GF-D8 (cell line): Measurements from ENCODE around the gene WDR70.
"Not testable (repeated sequence)": the region's sequence is repeated elsewhere in the genome, so short reads cannot be mapped to it uniquely, and the experiment has no call there.

Experiments
- DNase-seq: peaks from one replicate; lab custom pipeline; 2025; lab: John Stamatoyannopoulos, UW

WDR70 gene

DNA sequence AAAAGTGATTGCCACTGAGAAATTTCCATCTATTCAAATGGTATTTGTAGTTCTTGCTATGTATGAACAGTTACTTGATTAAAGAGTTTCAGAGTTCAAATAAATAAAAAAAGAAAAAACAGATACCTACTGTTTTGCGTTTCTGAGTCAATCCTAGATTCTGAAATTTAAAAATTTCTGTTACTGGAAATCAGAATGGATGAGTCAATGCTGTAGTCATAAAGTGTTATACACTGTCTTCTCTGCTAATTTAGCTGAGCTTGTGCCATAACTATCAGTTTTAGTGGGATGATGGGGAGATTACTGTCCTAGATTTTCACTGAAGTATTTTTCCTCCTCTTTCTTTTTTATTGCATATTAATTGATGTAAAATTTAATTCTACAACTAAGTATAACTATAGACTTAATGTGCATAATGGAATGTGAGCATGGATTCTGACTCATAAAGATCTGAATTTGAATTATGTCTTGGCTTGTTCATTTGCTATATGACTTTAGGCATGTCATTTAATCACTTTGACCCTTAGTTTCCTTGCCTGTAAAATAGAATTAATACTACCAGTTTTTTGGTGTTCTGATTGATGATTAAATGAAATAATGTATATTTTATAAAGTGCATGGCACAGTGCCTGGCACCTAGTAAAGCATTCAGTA lies 75.4 kb downstream of the WDR70 start:
- DNase-seq: not testable (repeated sequence)

DNA sequence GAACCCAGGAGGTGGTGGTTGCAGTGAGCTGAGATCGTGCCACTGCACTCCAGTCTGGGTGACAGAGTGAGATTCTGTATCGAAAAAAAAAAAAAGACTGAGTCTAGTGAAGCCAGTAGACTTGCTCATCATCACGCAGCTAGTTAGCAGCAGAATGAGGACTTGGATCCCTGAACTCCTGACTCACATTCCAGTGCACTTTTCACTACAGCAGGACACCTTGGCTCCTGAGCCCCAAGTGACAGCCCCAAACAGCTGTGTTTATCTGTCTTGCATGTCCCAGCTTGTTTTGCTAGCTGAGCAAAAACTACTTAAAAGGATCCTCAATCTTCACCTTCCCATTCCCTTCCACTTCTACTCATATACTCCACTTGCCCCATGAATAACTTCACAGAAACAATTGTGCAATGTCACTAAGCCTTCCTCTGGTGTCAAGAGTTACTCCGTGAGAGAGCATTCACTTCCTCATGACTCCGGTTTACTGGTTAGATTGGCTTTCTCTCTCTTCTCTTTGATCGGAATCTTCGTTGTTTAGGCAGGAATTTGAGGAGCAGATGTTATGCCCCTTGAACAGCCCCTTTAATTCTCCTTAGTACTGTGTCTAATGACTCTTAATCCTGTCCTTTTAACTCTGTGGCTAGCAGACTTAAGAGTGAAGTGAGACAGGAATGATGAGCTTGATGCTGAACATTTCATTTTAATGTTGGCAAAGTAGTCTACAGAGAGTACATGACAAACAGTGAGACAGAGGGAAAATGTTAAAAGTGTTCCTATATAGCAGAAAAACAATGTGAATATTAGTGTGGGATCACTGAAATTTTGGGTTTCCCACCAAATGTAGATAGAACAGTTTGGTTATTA lies 84.3 kb downstream of the WDR70 start:
- peak; percentile 65 for DNase-seq

DNA sequence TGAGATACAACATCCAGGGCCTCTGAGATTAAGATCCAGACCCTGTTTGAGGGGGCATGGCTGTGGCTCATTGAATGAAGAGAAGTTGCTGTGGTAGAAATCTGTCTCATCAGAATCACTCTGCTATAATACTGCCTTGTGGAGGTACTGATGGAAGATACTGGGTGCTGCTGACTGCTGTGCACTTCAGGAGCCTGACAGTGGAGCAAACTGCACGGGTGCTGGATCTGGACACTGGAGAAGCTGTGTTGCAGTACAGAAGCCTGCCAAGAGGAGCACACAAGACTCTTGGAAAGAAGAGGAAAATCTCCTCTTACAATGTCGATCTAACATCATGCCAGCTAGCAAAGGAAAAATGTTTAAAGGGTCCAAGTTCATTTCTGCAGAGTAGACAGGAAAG lies 85.5 kb downstream of the WDR70 start:
- not testable (repeated sequence) for DNase-seq

DNA sequence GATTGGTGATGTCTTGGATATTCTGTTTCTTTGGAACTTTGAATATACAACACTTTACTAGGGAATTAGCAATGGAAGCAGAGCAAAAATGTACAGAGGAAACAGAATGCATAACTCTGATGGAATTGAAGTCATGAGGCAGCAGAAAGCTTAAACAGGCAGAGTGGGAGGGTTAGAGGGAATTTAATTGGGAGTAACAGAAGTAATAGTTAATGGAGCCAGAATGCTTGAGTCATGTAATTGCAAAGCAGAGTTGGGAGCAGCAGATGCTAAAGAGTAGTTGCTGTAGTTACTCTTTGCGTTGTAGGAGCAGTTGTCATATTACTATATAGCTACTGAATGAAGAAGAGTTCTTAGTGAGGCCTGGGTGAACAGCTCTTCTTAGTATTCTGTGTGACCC lies 90.3 kb downstream of the WDR70 start:
- not testable (repeated sequence) for DNase-seq

DNA sequence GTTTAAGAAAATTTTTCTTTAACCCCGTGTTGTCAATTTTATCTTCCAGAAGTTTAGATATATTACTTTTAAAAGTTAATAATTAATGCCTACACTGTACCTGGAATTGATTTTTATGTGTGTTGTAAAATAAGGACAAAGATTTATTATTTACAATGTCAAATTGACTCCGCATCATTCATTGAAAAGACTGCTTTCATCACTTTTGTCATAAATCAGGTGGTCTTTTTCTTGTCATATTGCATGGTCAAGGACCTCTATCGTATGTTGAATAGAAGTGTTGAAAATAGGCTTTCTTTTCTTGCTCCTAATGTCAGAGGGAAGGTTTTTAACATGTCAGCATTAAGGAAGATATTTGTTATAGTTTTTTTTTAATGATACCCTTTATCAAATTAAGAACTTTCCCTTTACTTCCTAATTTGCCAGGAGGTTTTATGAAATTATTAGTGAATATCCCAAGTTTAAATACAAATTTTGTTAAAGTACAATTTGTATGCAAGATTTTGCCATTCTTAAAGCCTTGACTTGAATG lies 92.6 kb downstream of the WDR70 start:
- no peak for DNase-seq

DNA sequence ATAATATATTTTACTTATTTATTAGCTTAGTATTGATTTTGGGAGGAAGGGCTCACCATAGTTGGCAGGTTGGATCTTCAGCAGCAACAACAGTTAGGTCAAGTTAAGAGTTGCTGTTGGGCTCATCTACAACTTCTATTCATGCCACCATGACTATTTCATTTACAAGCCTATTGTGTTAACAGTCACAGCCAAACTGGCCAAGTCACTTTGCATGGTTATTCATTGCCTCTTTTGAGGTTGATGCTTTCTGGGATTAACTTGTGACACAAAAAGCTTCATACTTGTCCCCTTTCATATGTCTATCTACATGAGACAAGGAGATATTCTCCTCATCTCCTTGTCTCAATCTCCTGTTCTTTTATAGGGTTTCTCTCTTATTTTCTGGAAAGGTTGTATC lies 98.3 kb downstream of the WDR70 start:
- no peak for DNase-seq

DNA sequence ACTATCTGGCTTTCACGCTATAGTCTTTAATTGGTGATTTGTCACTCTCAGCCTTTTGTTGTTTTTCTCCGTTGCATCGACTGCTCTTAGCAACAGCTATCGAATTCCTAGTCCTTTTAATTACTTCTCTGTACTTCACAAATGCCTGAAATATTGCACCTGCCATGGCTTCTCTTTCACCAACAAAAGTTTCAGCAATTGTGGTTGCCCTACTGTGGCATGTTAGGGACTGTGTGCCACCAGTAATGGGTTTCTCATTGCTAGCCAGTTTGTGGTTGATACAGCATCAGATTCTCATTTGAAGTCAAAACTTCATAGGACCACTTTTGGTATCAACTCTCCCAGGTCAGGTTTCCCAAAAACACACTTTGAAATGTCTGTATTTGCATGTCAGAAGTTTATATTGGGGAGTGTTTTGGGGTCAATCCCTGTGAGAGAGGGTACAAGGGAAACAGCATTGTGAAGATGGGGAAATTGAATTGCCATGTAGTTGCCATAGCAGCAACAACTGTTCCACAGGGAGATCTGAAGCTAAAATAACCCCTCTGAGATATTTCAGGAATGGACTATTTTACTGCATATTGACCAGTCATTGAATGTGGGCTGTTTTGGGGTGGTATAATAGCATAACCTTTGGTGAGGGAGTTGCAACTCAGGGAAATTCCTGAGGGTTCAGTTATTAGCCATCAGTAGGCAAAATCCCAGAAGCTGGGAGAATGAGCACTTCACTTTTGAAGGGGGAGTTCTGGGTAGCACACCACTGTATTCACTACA lies 99.2 kb downstream of the WDR70 start:
- no peak for DNase-seq

DNA sequence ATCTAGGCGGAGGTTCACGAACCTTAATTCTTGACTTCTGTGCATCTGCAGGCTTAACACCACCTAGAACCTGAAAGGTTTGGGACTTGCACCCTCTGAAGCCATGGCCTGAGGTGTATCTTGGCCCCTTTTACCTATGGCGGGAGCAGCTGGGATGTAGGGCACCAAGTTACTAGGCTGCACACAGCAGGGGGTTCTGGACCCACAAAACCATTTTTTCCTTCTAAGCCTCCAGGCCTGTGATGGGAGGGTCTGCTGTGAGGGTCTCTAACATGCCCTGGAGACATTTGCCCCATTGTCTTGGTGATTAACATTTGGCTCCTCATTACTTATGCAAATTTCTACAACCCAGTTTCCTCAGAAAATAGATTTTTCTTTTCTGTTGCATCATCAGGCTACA lies 102.3 kb downstream of the WDR70 start:
- DNase-seq: not testable (repeated sequence)

DNA sequence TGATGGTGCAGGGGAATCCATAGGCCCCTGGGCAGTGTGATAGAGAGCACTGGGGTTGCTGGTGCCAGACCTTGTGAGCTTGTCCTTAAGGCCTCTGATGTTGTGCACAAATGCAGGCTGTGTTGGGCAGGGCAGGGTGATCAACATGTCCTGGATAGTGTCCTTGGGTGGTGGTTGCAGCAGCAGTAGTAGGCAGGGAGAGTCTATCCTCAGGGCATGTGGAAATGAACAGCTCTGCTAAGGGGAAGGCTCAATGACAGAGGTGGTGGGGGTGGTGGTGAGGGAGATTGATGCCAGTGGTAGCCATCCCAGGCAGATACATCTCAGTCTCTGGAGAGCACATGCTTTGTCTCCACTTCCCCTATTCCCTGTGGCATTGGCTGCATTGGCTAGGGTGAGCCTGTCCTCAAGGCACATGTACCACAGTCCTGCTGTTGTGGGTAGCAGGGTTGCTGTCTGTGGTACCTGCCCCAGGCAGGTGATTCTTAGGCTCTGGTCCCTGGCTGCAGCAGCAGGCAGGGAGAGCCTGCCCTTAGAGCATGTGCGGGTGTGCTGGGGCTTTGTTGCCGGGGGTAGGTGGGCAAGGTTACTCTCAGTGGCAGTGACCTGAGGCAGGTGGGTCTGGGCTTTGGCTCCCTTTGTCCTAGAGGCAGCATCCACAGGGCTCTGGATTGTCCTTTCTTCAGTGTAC lies 111.1 kb downstream of the WDR70 start:
- DNase-seq: no peak

DNA sequence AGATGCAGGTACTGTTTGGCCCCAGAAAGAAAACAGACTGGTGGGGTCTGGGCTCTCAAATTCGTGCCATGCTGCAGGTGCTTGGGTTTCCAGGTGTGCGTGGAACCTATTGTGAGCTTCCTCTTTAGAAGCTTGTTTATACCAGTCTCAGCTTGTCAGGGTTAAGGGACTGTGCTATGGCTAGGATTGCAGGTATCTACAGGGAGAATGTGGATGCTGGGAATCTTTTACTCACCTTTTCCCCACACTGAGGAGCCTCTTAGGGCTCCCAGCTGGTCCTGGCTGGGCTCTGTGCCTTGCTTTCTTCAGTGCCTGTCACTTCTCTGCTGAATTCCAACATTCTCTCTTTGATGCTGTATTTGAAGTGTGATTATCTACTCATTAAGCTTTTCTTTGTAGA lies 111.8 kb downstream of the WDR70 start:
- no peak for DNase-seq

DNA sequence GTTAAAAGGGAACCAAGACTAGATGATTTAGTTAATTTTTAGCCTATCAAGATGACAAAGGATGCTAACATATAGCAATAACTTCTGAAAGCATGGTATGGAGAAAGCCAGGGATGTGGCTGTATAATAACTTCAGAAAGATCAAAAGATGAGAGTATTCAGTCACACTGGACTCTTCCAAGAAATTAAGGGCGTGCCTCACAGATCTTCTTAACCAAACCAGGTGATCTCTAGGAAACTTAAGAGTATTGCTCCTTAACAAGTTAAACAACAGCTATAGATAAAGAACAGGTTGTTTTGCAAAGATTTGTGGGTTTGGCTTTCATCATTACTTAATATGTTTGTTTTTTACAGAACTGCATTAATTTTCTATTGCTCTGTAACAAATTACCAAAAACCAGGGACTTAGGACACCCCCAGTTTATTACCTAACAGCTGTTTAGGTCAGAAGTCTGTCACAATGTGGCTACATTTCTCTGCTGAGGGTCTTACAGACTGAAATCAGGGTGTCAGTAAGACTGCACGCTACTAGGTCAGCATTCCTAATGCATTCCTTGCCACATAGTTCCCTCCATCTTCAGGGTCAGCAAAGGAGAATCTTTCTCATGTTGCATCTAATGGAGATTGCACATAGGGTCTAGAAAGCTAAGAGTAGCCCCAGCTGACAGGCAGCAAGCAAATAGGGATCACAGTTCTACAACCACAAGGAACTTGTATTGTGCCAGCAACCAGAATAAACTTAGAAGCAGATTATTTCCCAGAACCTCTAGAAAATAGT lies 113.8 kb downstream of the WDR70 start:
- DNase-seq: no peak

DNA sequence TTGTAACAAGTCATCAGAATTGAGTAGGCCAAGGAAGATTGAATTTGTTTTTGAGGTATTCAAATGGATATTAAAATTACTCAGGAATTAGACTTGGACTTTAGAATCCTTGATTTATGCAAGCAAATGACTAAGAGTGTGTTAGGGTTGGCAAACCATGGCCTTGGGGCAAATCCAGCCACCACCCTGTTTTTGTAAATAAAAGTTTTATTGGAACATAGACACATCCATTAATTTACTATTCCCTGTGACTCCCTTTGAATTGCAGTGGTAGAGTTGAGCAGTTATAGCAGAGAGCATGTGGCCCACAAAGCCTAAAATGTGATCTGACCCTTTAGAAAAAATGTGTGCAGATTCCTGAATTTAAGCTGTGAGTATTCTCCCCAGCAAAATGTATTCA lies 115.6 kb downstream of the WDR70 start:
- DNase-seq: no peak

DNA sequence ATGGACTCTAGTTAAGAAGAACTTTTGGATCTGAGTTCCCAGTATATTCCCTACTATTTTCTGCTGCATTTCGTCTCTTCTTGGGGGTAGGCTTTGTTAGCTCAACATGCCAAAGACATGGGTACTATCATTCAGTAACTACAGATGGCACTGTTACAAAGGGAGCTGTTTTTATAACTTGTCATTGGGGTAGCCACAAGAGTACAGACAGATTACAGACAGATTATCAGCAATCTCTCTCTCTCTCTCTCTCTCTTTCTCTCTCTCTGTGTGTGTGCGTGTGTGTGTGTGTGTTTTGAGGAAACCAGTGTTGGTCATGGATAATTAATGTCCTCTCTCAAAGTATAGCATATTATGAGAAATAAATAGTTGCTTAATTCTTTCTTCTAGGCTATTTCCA lies 116.1 kb downstream of the WDR70 start:
- peak; percentile 16 for DNase-seq

DNA sequence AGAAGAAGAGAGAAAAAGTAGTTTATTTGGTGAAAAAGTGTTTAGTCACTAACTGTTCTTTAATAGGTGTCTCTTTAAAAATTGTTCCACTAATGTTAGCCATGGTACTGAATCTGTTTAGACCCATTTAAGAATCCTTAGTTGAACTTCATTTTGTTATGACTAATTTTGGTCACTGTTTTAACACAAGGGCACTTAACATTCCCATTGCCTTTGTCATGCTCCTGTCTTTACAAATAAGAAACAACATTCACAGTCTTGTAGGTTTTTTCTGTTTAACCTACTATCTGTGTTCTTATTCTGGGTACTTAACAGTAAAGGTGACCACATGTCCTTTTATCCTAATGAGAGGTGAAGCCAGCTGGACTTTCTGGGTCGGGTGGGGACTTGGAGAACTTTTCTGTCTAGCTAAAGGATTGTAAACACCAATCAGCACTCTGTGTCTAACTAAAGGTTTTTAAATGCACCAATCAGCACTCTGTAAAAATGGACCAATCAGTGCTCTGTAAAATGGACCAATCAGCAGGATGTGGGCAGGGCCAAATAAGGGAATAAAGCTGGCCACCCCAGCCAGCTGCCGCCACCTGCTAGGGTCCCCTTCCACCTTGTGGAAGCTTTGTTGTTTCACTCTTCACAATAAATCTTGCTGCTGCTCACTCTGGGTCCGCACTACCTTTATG lies 116.7 kb downstream of the WDR70 start:
- no peak for DNase-seq

DNA sequence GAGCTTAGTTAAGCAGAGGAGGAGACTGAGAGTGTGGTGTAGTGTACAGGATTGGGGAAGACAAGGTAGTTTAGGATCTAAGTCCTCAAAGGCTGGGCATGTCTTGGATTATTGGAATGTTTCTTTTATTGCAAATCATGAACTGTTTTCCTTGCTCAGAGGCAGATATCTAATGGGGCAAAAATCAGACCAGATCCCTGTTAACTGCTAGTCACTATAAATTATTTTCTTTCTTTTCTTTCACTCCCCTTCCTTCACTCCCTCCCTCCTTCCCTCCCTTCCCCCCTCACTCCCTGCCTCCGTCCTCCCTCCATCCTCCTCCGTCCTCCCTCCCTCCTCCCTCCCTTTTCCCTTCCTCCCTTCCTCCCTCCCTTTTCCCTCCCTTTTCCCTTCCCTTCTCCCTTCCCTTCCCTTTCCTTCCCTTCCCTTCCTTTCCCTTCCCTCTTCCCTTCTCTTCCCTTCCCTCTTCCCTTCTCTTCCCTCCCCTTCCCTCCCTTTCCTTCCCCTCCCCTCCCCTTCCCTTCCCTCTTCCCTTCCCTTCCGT lies 117.9 kb downstream of the WDR70 start:
- no peak for DNase-seq

DNA sequence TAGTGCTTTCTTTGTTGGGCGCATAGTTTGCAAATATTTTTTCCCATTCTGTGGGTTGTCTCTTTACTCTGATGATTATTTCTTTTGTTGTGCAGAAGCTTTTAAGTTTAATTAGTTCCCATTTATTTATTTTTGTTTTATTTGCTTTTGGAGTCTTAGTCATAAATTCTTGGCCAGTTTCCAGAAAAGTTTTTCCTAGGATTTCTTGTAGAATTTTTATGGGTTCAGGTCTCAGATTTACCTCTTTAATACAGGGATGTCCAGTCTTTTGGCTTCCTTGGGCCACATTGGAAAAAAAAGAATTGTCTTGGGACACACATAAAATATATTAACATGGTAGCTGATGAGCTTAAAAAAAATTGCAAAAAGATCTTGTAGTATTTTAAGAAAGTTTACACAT lies 122.0 kb downstream of the WDR70 start:
- DNase-seq: no peak

DNA sequence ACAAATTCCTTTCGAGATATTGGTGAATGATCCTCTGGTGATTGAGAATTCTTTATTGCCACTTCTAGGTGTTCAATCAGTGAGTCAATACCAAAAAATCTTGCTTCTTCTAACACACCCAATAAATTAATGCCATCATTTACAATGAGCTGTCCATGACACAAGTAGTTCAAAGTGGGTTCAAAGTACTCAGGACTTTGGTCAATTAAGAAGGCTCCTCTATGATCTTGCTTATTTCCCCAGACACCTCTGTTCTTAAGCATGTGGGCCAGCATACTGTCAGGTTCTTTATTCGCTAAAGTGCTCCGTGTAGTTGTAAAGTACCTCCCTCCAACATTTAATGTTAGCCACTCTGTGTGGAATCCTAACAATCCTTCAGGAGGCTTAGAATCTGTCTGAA lies 127.1 kb downstream of the WDR70 start:
- no peak for DNase-seq

DNA sequence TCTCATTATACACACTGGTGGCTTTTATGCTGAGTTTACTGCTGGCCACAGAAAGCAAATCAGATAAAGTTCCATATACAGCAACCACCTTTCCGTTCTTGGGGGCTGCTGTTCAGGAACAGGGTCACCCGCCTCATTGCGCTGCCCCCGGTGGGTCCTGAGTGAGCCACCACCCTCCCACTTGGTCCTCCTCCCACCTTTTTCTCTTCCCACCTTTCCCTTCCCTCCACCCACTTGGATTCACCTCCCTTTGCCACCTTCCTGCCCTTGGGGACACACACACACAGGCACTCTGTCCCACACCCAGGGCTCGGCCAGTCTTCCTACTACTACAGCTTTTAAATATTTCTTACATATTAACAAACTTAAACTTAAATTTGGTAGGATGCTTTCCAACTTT lies 127.6 kb downstream of the WDR70 start:
- DNase-seq: no peak

DNA sequence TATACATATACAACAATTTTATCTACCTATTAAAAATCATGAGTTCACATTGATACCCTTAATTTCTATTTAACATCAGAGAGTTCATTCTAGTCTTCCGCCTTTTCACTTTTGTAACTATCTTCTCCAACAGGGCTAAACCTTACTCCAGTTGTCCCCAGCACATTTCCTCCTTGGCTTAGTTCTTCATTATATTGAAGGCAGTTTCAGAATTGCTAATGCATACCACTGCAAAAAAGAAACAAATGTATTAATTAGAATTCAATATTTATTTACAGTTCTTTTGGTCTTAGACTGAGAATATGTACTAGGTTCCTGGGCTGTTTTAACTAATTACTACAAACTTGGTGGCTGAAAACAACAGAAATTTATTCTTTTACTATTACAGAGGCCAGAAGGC lies 132.5 kb downstream of the WDR70 start:
- DNase-seq: no peak

DNA sequence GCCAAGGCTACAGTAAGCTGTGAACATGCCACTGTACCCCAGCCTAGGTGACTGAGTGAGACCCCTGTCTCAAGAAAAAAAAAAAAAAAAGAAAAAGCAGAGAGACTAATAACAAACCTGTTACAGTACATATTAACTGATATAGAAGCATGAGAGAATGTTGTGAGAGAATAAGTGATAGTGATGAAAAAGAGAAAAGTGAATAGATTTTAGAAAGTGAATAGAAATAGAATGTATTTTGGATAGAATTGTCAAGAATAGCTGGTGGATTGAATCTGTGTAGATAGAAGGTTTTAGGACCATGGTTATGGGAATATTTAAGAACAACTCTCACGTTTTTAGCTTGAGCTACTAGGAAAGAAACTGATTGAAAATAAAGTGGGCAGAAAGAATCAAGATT lies 135.8 kb downstream of the WDR70 start:
- DNase-seq: no peak
